Suprapubic skin (tissue), 4 donors: Measurements from ENCODE around the gene DSCAM.

Experiments
- CTCF ChIP-seq, 2 donors: fragments of 200-600 bp in 1 of 2; fragments of 450-650 bp in 1 of 2; sonication (generic) in 1 of 2; IDR thresholded peaks; one replicate each; pipeline ENCODE4 v1.5.1; 2016 to 2019; ENCODE audit warnings: antibody characterized with exemption in 2 of 2, mild to moderate bottlenecking in 1 of 2, moderate library complexity in 1 of 2
- POLR2A ChIP-seq, 2 donors: fragments of 450-650 bp; IDR thresholded peaks; one replicate each; pipeline ENCODE4 v1.6.1; 2017; ENCODE audit warnings: antibody characterized with exemption in 2 of 2, mild to moderate bottlenecking in 2 of 2, moderate library complexity in 2 of 2
- POLR2AphosphoS5 ChIP-seq, 3 donors: sonication (generic); formaldehyde crosslinking; IDR thresholded peaks; one replicate each; pipeline ENCODE4 v1.6.1; 2017; ENCODE audit warnings: antibody characterized with exemption in 3 of 3

GRCh38 chr21:40255518-40256444 lies 591.2 kb downstream of the DSCAM start:
- TF ChIP-seq POLR2AphosphoS5 (IDR thresholded peaks at IDR 0.05) (no peak), CTCF (IDR thresholded peaks at IDR 0.05) (no peak), POLR2A (IDR thresholded peaks at IDR 0.05) (no peak)
